Heart left ventricle (tissue), 13 donors: ENCODE data around the gene SUGCT.

Experiments
- POLR2A ChIP-seq, 2 donors: fragments of 450-650 bp; IDR thresholded peaks; one replicate each; pipeline ENCODE4 v1.6.1; 2017; ENCODE audit warnings: antibody characterized with exemption in 2 of 2, mild to moderate bottlenecking in 2 of 2, moderate library complexity in 2 of 2
- TF ChIP-seq, protein P1 (sequence below), 12 donors: fragments of 200-600 bp; sonication (generic) in 4 of 12; IDR thresholded peaks; one replicate each; pipeline versions ENCODE4 v1.5.0 to v1.8.0; 2018 to 2022; ENCODE audit warnings: antibody characterized with exemption in 12 of 12, mild to moderate bottlenecking in 5 of 12
- donor health status: ischemic (EF 13 %, LVEDD 7.1; RV severe dilation, severe dysfunction).
- donor health status: DM: no; HTN: yes; CAD: no.
- donor health status: DM: no; HTN: no; CAD: no.
- donor health status: ischemic (EF 25% LVEDD 6.9; RV normal size, moderate dysfunction).
- donor health status: ischemic (EF 25% LVEDD 5.7; RV mildly dilated, moderate dysfunction).
- donor health status: ischemic (EF 35%, LVEDD 5.7; RV mildly dilated, moderate dysfunction).
- donor health status: nonischemic (EF 11% LVEDD 7.7; RV severe dilation, severe dysfunction).
- donor health status: DM: yes; HTN: yes; CAD: no.
- donor health status: PGD.
- donor health status: ischemic (EF 29% LVEDD 5.4; RV normal size, mild dysfunction).
- donor health status: nonischemic (EF 23%, LVEDD 6.1; RV moderate dilation, normal function).

DNA sequence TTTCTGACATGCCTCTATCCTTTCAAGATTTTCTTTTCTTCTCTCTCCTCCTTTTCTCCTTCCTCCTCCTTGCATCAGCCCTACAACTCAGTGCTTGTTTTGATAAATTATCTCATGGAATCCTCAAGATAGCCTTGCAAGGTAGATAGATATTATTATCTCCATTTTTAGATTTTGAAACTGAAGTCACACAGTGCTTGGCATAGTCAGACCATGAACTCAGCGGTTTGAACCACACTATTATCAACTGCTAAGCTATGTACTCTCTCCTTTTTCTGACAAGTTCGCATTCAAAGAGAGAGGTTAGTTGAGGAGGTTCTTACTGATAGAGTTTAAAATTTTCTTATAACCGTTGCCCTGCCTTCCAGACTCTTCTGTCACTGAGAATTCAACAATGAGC is 79.1 kb downstream of the SUGCT start:
- TF ChIP-seq, protein P1, sequence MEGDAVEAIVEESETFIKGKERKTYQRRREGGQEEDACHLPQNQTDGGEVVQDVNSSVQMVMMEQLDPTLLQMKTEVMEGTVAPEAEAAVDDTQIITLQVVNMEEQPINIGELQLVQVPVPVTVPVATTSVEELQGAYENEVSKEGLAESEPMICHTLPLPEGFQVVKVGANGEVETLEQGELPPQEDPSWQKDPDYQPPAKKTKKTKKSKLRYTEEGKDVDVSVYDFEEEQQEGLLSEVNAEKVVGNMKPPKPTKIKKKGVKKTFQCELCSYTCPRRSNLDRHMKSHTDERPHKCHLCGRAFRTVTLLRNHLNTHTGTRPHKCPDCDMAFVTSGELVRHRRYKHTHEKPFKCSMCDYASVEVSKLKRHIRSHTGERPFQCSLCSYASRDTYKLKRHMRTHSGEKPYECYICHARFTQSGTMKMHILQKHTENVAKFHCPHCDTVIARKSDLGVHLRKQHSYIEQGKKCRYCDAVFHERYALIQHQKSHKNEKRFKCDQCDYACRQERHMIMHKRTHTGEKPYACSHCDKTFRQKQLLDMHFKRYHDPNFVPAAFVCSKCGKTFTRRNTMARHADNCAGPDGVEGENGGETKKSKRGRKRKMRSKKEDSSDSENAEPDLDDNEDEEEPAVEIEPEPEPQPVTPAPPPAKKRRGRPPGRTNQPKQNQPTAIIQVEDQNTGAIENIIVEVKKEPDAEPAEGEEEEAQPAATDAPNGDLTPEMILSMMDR (IDR thresholded peaks at IDR 0.05) = no peak
- TF ChIP-seq POLR2A (IDR thresholded peaks at IDR 0.05) = no peak
